Fibroblast of upper back skin (primary cell): Measurements from ENCODE around the gene LRP1B.
"Not testable (repeated sequence)": the region's sequence is repeated elsewhere in the genome, so short reads cannot be mapped to it uniquely, and the experiment has no call there.

Experiments
- DNase-seq: peaks from one replicate; pipeline ENCODE4 v3.0.0-alpha.2; 2013

Gene LRP1B

GRCh38 chr2:140465301-140465700 lies 1665.5 kb downstream of the LRP1B start:
- no peak for DNase-seq

- DNase-seq = no peak
Measured at GRCh38 chr2:140462990-140463389, 1667.8 kb downstream of the LRP1B start.

- peak; percentile 11 for DNase-seq
Measured at GRCh38 chr2:140457483-140457882, 1673.3 kb downstream of the LRP1B start.

GRCh38 chr2:140455315-140455714 lies 1675.5 kb downstream of the LRP1B start:
- no peak for DNase-seq

- DNase-seq = peak; percentile 71
Measured at GRCh38 chr2:140454717-140455116, 1676.1 kb downstream of the LRP1B start.

- no peak for DNase-seq
Measured at GRCh38 chr2:140451324-140451723, 1679.5 kb downstream of the LRP1B start.

- DNase-seq = peak; percentile 53
Measured at GRCh38 chr2:140442319-140442718, 1688.5 kb downstream of the LRP1B start.

- DNase-seq = no peak
Measured at GRCh38 chr2:140440815-140441214, 1690.0 kb downstream of the LRP1B start.

- DNase-seq = no peak
Measured at GRCh38 chr2:140436936-140437335, 1693.9 kb downstream of the LRP1B start.

GRCh38 chr2:140427033-140427432 lies 1703.8 kb downstream of the LRP1B start:
- DNase-seq = not testable (repeated sequence)

- DNase-seq = no peak
Measured at GRCh38 chr2:140424471-140424870, 1706.3 kb downstream of the LRP1B start.

- peak; percentile 17 for DNase-seq
Measured at GRCh38 chr2:140422759-140423158, 1708.1 kb downstream of the LRP1B start.

GRCh38 chr2:140417504-140417903 lies 1713.3 kb downstream of the LRP1B start:
- no peak for DNase-seq

GRCh38 chr2:140416577-140416976 lies 1714.2 kb downstream of the LRP1B start:
- no peak for DNase-seq

GRCh38 chr2:140415035-140415434 lies 1715.8 kb downstream of the LRP1B start:
- DNase-seq = not testable (repeated sequence)

GRCh38 chr2:140410695-140411094 lies 1720.1 kb downstream of the LRP1B start:
- DNase-seq = no peak

GRCh38 chr2:140401056-140401455 lies 1729.8 kb downstream of the LRP1B start:
- no peak for DNase-seq

- DNase-seq = peak; percentile 10
Measured at GRCh38 chr2:140392824-140393223, 1738.0 kb downstream of the LRP1B start.

- no peak for DNase-seq
Measured at GRCh38 chr2:140384946-140385345, 1745.9 kb downstream of the LRP1B start.

GRCh38 chr2:140383781-140384180 lies 1747.0 kb downstream of the LRP1B start:
- peak; percentile 26 for DNase-seq

GRCh38 chr2:140376686-140377085 lies 1754.1 kb downstream of the LRP1B start:
- DNase-seq = no peak

GRCh38 chr2:140363131-140363530 lies 1767.7 kb downstream of the LRP1B start:
- DNase-seq = no peak

GRCh38 chr2:140362361-140362760 lies 1768.5 kb downstream of the LRP1B start:
- no peak for DNase-seq

- DNase-seq = peak; percentile 8
Measured at GRCh38 chr2:140359056-140359771, 1771.6 kb downstream of the LRP1B start.

GRCh38 chr2:140356697-140357096 lies 1774.1 kb downstream of the LRP1B start:
- DNase-seq = no peak
